22Rv1 (cell line): Measurements from ENCODE around the gene MYCBP2.

ENCODE experiments used
- CTCF ChIP-seq: fragments of 450-650 bp; IDR thresholded peaks from 2 replicates; pipeline ENCODE4 v1.5.1; 2017; ENCODE audit warnings: mild to moderate bottlenecking
- ZFX ChIP-seq: fragments of 450-650 bp; IDR thresholded peaks from 2 replicates; pipeline ENCODE4 v1.6.1; 2017; ENCODE audit warnings: antibody characterized with exemption, borderline replicate concordance

- TF ChIP-seq ZFX (no peak), CTCF (no peak)
Observed at GRCh38 chr13:77095288-77095687, 231.6 kb downstream of the MYCBP2 start.
